ENCODE results near the gene SURF2. TPM values are rescaled to one million over a fixed set of nuclear protein-coding genes. Genes with fewer than 3 reads are reported as not detected.

Gene SURF2
- total RNA-seq, 2 donors from 2014 or later, result 16.4 to 57.6 TPM

DNA sequence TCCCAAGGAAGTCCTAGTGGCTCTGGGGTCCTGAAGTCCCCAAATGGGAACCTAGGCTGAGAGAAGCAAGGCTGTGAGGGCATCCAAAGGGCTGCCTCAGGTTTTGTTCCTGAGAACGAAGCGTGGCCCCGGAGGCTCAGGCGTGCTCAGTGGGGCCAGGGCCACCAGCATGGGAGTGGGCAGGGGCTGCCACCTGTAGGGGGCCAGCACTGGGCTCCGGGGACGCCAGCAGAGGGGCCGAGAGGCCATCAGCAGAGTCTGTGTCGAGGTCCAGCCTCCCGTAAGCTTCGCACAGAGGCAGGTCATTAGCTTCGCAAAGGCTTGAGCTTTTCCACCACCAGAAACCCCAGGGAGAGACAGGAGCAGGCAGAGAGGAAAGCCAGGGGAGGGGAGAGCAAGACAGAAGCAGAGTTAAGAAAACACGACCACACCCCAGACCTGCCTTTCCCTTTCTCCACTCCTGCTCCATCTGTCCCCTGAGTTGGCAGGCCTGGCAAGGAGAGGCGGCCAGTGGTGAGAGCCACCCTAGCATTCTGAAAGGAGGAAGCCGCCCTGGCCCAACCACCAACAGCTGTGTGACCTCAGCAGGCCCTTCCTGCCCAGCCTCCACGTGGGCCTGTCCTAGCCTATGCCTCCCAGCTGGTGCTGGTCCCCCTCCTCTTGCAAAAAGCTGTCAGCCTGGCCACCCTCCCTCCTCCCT, 14.8 kb upstream of the SURF2 start:
- TF ChIP-seq, protein P1, sequence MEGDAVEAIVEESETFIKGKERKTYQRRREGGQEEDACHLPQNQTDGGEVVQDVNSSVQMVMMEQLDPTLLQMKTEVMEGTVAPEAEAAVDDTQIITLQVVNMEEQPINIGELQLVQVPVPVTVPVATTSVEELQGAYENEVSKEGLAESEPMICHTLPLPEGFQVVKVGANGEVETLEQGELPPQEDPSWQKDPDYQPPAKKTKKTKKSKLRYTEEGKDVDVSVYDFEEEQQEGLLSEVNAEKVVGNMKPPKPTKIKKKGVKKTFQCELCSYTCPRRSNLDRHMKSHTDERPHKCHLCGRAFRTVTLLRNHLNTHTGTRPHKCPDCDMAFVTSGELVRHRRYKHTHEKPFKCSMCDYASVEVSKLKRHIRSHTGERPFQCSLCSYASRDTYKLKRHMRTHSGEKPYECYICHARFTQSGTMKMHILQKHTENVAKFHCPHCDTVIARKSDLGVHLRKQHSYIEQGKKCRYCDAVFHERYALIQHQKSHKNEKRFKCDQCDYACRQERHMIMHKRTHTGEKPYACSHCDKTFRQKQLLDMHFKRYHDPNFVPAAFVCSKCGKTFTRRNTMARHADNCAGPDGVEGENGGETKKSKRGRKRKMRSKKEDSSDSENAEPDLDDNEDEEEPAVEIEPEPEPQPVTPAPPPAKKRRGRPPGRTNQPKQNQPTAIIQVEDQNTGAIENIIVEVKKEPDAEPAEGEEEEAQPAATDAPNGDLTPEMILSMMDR (IDR thresholded peaks at IDR 0.05), result no peak
- no peaks in the 10 kb centered on the region for H3K27me3 ChIP-seq (replicated peaks; ENCODE audit: insufficient read depth)
- intact Hi-C loops (cut with DNase I), result no loop called here
- no peak overlapping the region for H3K4me3 ChIP-seq
- H3K36me3 ChIP-seq, result peaks cover 4 to 17% of the 10 kb centered on the region in 2 donors
- 85% methylated on average over 14 of the region's 15 CpGs for WGBS
- H3K4me1 ChIP-seq (replicated peaks), result peaks cover 3% of the 10 kb centered on the region
- DNase-seq (ENCODE audit: low spot score), result no peak
- no peaks in the 10 kb centered on the region for H3K9me3 ChIP-seq
- no peak overlapping the region for H3K27ac ChIP-seq

DNA sequence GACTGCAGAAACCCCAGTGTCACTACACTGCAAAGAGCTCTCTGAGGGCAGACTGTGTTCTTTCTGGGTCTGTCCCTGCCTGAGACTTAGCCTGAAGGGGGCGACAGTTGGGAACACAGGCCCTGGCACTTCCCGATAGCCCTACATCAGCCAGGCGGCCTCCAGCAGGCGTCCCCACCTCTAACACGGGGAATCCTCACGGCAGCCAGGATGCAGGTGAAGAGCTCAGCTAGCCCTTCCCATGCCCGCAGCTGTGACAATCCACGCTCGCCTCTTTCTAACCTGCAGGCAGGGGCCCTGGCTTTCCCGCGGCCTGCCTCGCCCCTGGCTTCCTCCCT, 14.3 kb upstream of the SURF2 start:
- Histone ChIP-seq H3K27ac (no peak overlapping the region), H3K4me1 (replicated peaks) (peaks cover 8% of the 10 kb centered on the region), H3K27me3 (replicated peaks; ENCODE audit: insufficient read depth) (no peaks in the 10 kb centered on the region), H3K9me3 (no peaks in the 10 kb centered on the region), H3K4me3 (no peak overlapping the region), H3K36me3 (peaks cover 4 to 17% of the 10 kb centered on the region in 2 donors)
- no peak for DNase-seq (ENCODE audit: low spot score)
- WGBS, result 71% methylated on average over 12 of the region's 12 CpGs
- TF ChIP-seq POLR2AphosphoS5 (IDR thresholded peaks at IDR 0.05) (no peak), POLR2A (IDR thresholded peaks at IDR 0.05) (no peak)
- TF ChIP-seq, protein P1 (IDR thresholded peaks at IDR 0.05), result no peak
- intact Hi-C loops (cut with DNase I), result no loop called here

DNA sequence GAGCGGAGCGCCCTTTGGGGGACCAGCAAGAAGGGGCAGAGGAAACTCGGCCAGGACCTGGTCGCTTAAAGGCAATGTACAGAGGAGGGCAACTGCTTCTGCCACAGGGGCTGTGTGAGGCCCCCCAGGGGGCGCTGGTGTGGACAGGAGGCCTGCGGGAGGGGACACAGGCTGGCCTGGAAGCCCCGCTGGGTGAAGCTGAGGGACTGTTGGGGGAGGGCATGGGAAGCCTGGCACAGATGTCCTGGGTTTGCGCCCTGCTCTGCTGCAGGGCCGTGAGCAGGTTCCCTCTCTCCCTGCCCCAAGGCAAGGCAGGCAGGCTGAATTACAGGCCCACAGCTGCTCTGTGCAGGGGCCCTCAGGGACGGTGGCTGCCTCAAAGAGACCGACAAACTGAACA, 13.8 kb upstream of the SURF2 start:
- TF ChIP-seq, protein P1 (IDR thresholded peaks at IDR 0.05), result no peak
- TF ChIP-seq POLR2AphosphoS5 (IDR thresholded peaks at IDR 0.05) (no peak), POLR2A (IDR thresholded peaks at IDR 0.05) (no peak)
- no peak for DNase-seq (ENCODE audit: low spot score)
- no peaks in the 10 kb centered on the region for H3K27me3 ChIP-seq (replicated peaks; ENCODE audit: insufficient read depth)
- no peak overlapping the region for H3K27ac ChIP-seq
- peaks cover 4 to 17% of the 10 kb centered on the region in 2 donors for H3K36me3 ChIP-seq
- intact Hi-C loops (cut with DNase I), result no loop called here
- H3K4me3 ChIP-seq, result no peak overlapping the region
- H3K9me3 ChIP-seq, result no peaks in the 10 kb centered on the region
- 71% methylated on average over 10 of the region's 11 CpGs for WGBS
- H3K4me1 ChIP-seq (replicated peaks), result peaks cover 8% of the 10 kb centered on the region

DNA sequence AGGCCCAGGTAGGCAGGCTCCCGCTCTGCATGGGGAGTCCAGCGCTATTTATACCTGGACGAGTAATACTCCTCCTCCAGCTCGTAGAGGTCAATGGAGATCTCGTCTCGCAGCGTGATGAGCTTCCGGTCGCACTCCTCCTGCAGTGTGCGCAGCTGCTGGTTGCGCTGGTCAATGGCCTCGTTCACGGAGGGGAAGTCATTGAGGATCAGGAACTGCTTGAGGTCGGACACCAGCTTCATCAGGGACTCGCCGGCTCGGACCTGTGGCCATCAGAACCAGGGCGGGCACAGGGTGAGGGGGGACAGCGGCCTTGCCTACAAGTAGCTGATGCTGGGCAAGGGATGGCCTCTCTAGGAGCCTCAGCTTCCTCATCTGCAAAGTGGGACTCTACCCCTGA, 12.3 kb upstream of the SURF2 start:
- TF ChIP-seq, protein P1 (IDR thresholded peaks at IDR 0.05), result no peak
- TF ChIP-seq POLR2AphosphoS5 (IDR thresholded peaks at IDR 0.05) (no peak), POLR2A (IDR thresholded peaks at IDR 0.05) (no peak)
- Histone ChIP-seq H3K27ac (no peak overlapping the region), H3K27me3 (replicated peaks; ENCODE audit: insufficient read depth) (no peaks in the 10 kb centered on the region), H3K4me3 (no peak overlapping the region), H3K36me3 (peaks cover 4 to 17% of the 10 kb centered on the region in 2 donors), H3K9me3 (no peaks in the 10 kb centered on the region), H3K4me1 (replicated peaks) (peaks cover 10% of the 10 kb centered on the region)
- intact Hi-C loops (cut with DNase I), result no loop called here
- DNase-seq (ENCODE audit: low spot score), result no peak
- 94% methylated on average over 19 of the region's 19 CpGs for WGBS

DNA sequence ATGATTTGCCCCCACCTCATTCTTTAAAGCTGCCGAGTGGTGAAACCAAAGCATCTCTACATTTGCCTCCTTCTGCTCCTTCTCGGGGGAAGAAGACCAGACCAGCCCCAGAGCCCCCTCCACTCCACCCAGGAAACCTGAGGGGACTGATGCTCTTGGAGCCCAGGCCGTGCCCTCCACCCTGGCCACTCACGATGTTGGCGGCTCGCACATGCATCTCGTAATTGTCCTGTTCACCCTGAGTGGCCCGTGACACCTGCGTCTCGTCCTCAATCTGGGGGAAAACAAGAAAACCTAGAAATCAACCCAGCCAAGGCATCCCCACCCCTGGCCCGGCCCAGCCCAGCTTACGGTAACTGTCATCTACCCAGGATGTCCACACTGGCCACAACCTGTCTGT, 11.4 kb upstream of the SURF2 start:
- peaks cover 18% of the 10 kb centered on the region for H3K4me1 ChIP-seq (replicated peaks)
- WGBS, result 90% methylated on average over 12 of the region's 12 CpGs
- H3K36me3 ChIP-seq, result peaks cover 9 to 24% of the 10 kb centered on the region in 2 donors

More for the DNA sequence above, 11.4 kb upstream of the SURF2 start:
- no peak overlapping the region for H3K4me3 ChIP-seq
- H3K9me3 ChIP-seq, result no peaks in the 10 kb centered on the region
- TF ChIP-seq, protein P1 (IDR thresholded peaks at IDR 0.05), result no peak
- TF ChIP-seq POLR2AphosphoS5 (IDR thresholded peaks at IDR 0.05), result no peak
- TF ChIP-seq POLR2A (IDR thresholded peaks at IDR 0.05), result no peak
- H3K27me3 ChIP-seq (replicated peaks; ENCODE audit: insufficient read depth), result no peaks in the 10 kb centered on the region
- H3K27ac ChIP-seq, result no peak overlapping the region
- DNase-seq (ENCODE audit: low spot score), result no peak
- intact Hi-C loops (cut with DNase I), result no loop called here
